Lung (tissue), 12 donors: Measurements from ENCODE around the gene TRAF3. TPM values are rescaled to one million over a fixed set of nuclear protein-coding genes. Genes with fewer than 3 reads are reported as not detected.

Source experiments
- ATAC-seq: fragments of 200-7000 bp; cut with Tn5 transposase; one replicate; pipeline ENCODE4 v1.9.1; 2020; ENCODE audit warnings: moderate number of reproducible peaks; ENCODE audit not compliant: insufficient read depth, low FRiP score
- DNase-seq, 3 donors: peaks; one replicate each; pipeline ENCODE4 v3.0.0-alpha.2; 2013 to 2017
- H3K27ac ChIP-seq, 2 donors: one replicate each; pipeline ENCODE4 v1.5.1; 2013; ENCODE audit warnings: mild to moderate bottlenecking in 2 of 2, moderate library complexity in 2 of 2, control low read depth in 1 of 2, inconsistent platforms in 1 of 2, low read depth in 1 of 2, low read length in 1 of 2
- H3K27me3 ChIP-seq, 3 donors: one replicate each; pipeline ENCODE4 v1.5.1; 2013; ENCODE audit warnings: low read length in 2 of 3; ENCODE audit not compliant: control insufficient read depth in 3 of 3, insufficient read depth in 3 of 3
- H3K36me3 ChIP-seq, 4 donors: one replicate each; pipeline ENCODE4 v1.5.1; 2013; ENCODE audit warnings: low read length in 4 of 4, mild to moderate bottlenecking in 1 of 4, moderate library complexity in 1 of 4; ENCODE audit not compliant: control insufficient read depth in 4 of 4, insufficient read depth in 4 of 4
- H3K4me1 ChIP-seq, 5 donors: one replicate each; pipeline ENCODE4 v1.5.1; 2013; ENCODE audit warnings: low read length in 5 of 5, mild to moderate bottlenecking in 2 of 5, moderate library complexity in 1 of 5; ENCODE audit not compliant: control insufficient read depth in 5 of 5, insufficient read depth in 5 of 5
- H3K4me3 ChIP-seq: one replicate; pipeline ENCODE4 v1.5.1; 2013; ENCODE audit warnings: mild to moderate bottlenecking, control low read depth, moderate library complexity
- H3K9ac ChIP-seq, 2 donors: one replicate each; pipeline ENCODE4 v1.5.1; 2013; ENCODE audit warnings: low read length in 2 of 2, control low read depth in 1 of 2; ENCODE audit not compliant: insufficient read depth in 1 of 2
- H3K9me3 ChIP-seq, 4 donors: one replicate each; pipeline ENCODE4 v1.5.1; 2013; ENCODE audit warnings: low read length in 3 of 4, mild to moderate bottlenecking in 1 of 4, moderate library complexity in 1 of 4; ENCODE audit not compliant: control insufficient read depth in 4 of 4, insufficient read depth in 3 of 4
- CTCF ChIP-seq: IDR thresholded peaks from 2 replicates; pipeline ENCODE4 v1.5.1; 2012; ENCODE audit warnings: mild to moderate bottlenecking; ENCODE audit errors: control extremely low read depth, extremely low read depth
- WGBS, 2 donors: extraction: QIAGEN DNeasy Blood & Tissue Kit; methylation state at CpG; one replicate each; pipeline ENCODE4 v1.1.7; 2013; 5-methylcytosine and 5-hydroxymethylcytosine counted together
- polyA plus RNA-seq, 2 donors: library from polyadenylated mRNA; stranded (reverse); fragments of 200-250 nt; gene quantifications; one replicate each; pipeline ENCODE4 v1.2.1, GENCODE V29; 2013
- total RNA-seq, 2 donors: library from RNA; depleted of rRNA in 1 of 2; stranded (reverse); fragments of >200 nt in 1 of 2; gene quantifications; one replicate each; pipeline ENCODE4 v1.2.1, GENCODE V29; 2014 to 2021
- donor health status: control.
- donor health status: control.
- donor health status: Bipolar disorder and iron deficiency.
- donor health status: healthy.
- donor health status: DM: yes; HTN: yes; CAD: no.

The TRAF3 gene
- total and polyA plus RNA-seq, 4 donors = 5.7 to 25.5 (median 18.7) TPM

DNA sequence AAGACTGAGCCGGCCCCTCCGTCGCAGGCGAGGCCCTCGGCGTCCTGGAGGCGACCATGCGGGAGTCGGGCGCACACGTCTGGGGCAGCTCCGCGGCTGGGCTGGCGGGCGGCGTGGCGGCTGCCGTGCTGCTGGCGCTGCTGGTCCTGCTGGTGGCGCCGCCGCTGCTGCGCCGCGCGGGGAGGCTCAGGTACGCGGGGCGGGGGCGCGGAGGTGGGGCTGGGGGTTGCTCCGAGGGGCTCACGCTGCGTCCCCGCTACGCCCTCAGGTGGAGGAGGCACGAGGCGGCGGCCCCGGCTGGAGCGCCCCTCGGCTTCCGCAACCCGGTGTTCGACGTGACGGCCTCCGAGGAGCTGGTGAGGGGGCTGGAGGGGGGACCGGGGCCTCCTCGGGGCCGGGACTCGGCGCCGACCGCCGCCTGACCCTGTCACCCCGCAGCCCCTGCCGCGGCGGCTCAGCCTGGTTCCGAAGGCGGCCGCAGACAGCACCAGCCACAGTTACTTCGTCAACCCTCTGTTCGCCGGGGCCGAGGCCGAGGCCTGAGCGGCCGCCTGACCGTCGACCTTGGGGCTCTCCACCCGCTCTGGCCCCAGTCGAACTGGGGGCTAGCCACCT, 153.0 kb downstream of the TRAF3 start:
- no peak for DNase-seq
- peaks cover 0 to 25% (median 10%) of the 10 kb centered on the region in 3 donors for H3K27me3 ChIP-seq

GRCh38 chr14:102930753-102931579, 153.7 kb downstream of the TRAF3 start:
- Histone ChIP-seq H3K4me3 (no peak overlapping the region), H3K27ac (no peak overlapping the region), H3K36me3 (peaks cover 0 to 16% (median 8%) of the 10 kb centered on the region in 4 donors), H3K4me1 (peaks cover 0 to 20% (median 0%) of the 10 kb centered on the region in 5 donors), H3K9ac (no peak overlapping the region), H3K27me3 (peaks cover 0 to 22% (median 8%) of the 10 kb centered on the region in 3 donors), H3K9me3 (peaks cover 0 to 2% (median 0%) of the 10 kb centered on the region in 4 donors)
- TF ChIP-seq CTCF = no peak
- DNase-seq (no peak), ATAC-seq (no peak)
- 70 to 80% methylated on average over 32 to 34 of the region's 34 CpGs for WGBS, 2 donors

More for the DNA sequence above, 153.0 kb downstream of the TRAF3 start:
- Histone ChIP-seq H3K4me3 (no peak overlapping the region), H3K4me1 (peaks cover 0 to 20% (median 0%) of the 10 kb centered on the region in 5 donors), H3K9me3 (peaks cover 0 to 2% (median 0%) of the 10 kb centered on the region in 4 donors), H3K36me3 (peaks cover 0 to 16% (median 8%) of the 10 kb centered on the region in 4 donors), H3K27ac (no peak overlapping the region), H3K9ac (no peak overlapping the region)
- WGBS, 2 donors = 9 to 12% methylated on average over 22 to 74 of the region's 74 CpGs
- no peak for TF ChIP-seq CTCF
- no peak for ATAC-seq

DNA sequence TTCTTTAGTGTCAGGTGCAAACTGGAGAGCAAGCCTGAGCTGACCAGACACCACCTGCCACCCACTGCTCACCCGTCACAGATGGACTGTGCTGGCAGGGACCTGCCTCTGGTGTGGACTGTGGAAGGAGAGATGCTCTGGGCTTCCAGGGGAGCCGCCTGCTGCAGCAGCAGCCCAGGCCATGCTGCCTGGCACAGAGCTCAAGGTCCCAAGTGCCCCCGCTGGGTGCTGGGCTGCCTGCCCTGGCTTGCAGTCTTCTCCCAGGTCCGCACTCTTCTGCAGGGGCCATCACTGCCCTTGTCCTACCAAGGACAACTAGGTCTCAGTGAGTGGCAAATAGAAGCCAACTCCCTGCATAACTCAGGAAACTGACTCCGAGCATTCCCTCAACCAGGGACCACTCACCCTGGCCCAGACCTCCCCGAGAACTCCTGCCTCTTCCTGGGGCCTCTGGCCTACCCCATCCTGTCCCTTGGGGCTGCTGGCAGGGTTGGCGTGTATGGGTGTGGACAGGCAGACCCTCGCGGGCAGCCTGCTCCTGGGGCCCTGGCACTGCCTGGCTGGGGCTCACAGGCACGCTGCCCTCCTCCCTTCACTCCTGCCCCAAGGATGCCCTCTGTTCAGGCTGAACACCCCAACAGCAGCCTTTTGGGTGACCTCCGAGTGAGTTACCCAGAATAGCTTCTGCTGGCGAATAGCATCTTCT, 154.5 kb downstream of the TRAF3 start:
- no peak for ATAC-seq
- no peak for DNase-seq
- Histone ChIP-seq H3K9ac (no peak overlapping the region), H3K36me3 (peaks cover 0 to 18% (median 8%) of the 10 kb centered on the region in 4 donors), H3K4me1 (peaks cover 0 to 20% (median 0%) of the 10 kb centered on the region in 5 donors), H3K27me3 (peaks cover 0 to 19% (median 6%) of the 10 kb centered on the region in 3 donors), H3K9me3 (peaks cover 0 to 2% (median 0%) of the 10 kb centered on the region in 4 donors), H3K4me3 (no peak overlapping the region), H3K27ac (no peak overlapping the region)
- TF ChIP-seq CTCF = no peak
- WGBS, 2 donors = 96 to 97% methylated on average over 12 of the region's 12 CpGs
